ENCODE measurements around the gene SOBP. TPM values are rescaled to one million over a fixed set of nuclear protein-coding genes. Genes with fewer than 3 reads are reported as not detected.
A peak's percentile ranks its signal among the peaks of the same experiment; 100 is the strongest.

SOBP gene
- total and polyA plus RNA-seq, 2 donors (not counting 1 experiment from before 2014, with no cell fraction given): 0.82 to 1.5 TPM

DNA sequence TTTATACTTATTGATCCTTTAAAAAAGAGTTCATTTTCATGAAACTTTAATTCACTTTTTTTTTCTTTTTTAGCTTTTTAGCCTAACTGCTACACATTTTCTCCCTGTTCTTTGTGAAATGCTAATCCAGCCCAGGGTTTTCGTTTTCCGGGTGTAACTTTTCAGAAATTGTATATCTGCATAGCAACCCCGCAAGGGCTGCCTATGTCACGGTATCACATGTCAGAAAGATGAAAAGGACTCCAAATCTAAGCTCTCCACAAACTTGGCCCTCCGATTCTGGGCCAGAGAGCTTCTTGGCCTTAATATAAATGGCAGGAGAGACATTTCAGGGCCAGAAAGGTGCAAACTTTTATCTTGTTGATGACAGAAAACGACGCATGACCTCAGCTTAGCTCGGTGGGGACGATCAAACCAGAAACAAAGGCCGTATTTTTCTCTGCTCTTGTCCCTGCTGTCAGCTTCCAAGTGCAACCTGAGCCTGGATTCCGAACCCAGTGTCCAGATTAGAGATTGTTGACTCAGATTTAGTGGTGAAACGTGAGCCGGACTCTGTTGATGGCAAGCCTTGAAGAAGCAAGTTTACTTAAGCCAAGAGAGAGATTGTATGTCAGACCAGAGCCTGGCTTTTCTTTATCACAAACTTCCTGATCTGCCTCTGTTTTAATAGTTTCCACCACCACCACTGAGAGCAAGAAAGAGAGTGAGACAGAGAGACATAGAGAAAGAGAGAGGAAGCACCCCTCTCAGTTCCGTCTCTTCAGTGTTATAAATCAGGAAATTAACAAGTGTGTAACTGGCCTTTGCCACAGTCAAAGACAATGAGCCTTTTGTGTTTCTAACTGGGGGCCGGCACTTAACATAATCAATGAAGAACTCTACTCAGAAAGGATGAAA, 176.4 kb downstream of the SOBP start:
- TF ChIP-seq, protein P1, sequence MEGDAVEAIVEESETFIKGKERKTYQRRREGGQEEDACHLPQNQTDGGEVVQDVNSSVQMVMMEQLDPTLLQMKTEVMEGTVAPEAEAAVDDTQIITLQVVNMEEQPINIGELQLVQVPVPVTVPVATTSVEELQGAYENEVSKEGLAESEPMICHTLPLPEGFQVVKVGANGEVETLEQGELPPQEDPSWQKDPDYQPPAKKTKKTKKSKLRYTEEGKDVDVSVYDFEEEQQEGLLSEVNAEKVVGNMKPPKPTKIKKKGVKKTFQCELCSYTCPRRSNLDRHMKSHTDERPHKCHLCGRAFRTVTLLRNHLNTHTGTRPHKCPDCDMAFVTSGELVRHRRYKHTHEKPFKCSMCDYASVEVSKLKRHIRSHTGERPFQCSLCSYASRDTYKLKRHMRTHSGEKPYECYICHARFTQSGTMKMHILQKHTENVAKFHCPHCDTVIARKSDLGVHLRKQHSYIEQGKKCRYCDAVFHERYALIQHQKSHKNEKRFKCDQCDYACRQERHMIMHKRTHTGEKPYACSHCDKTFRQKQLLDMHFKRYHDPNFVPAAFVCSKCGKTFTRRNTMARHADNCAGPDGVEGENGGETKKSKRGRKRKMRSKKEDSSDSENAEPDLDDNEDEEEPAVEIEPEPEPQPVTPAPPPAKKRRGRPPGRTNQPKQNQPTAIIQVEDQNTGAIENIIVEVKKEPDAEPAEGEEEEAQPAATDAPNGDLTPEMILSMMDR (IDR thresholded peaks at IDR 0.05): no peak
- TF ChIP-seq EZH2 (IDR thresholded peaks at IDR 0.05; ENCODE audit: borderline replicate concordance, insufficient read depth, low read depth, low read length, poor library complexity, severe bottlenecking): no peak
- 94% methylated on average over 13 of the region's 15 CpGs for WGBS (ENCODE audit: insufficient coverage)

More for the DNA sequence above, 176.4 kb downstream of the SOBP start:
- Histone ChIP-seq H3K27me3 (replicated peaks in 1 of 4; ENCODE audit: control extremely low read depth in 1 of 4, control insufficient read depth in 3 of 4, insufficient read depth in 4 of 4, low read length in 3 of 4) (no peaks in the 10 kb centered on the region), H3K9ac (ENCODE audit: low read length) (no peak overlapping the region), H4K20me1 (ENCODE audit: control insufficient read depth, insufficient read depth, low read length, poor library complexity, severe bottlenecking) (no peaks in the 10 kb centered on the region), H3K4me1 (ENCODE audit: control insufficient read depth in 2 of 2, insufficient read depth in 2 of 2, low read length in 2 of 2) (peaks cover 52 to 56% of the 10 kb centered on the region in 2 donors), H2AFZ (ENCODE audit: insufficient read depth, low read depth, low read length, poor library complexity, severe bottlenecking) (peak overlapping the region; percentile 34), H3K4me2 (replicated peaks; ENCODE audit: low read depth, low read length, poor library complexity, severe bottlenecking) (peak overlapping the region; percentile 18), H3K79me2 (ENCODE audit: control insufficient read depth, insufficient read depth, low read length) (no peaks in the 10 kb centered on the region), H3K9me3 (ENCODE audit: control extremely low read depth in 1 of 3, control insufficient read depth in 2 of 3, insufficient read depth in 1 of 3, low read length in 2 of 3) (peaks cover 0 to 9% (median 0%) of the 10 kb centered on the region in 3 donors), H3K36me3 (replicated peaks in 1 of 2; ENCODE audit: control extremely low read depth in 1 of 2, control insufficient read depth in 1 of 2, extremely low read depth in 1 of 2, insufficient read depth in 2 of 2, low read length in 1 of 2) (no peaks in the 10 kb centered on the region), H3K27ac (ENCODE audit: low read length in 2 of 2) (no peak overlapping the region), H3K4me3 (ENCODE audit: control extremely low read depth in 1 of 5, extremely low read depth in 1 of 5, insufficient read depth in 1 of 5, low read depth in 2 of 5, low read length in 4 of 5) (no peak overlapping the region)
- intact Hi-C loops (cut with micrococcal nuclease): no loop called here
- ChIA-PET POLR2A (no interaction called here), CTCF (interaction anchor here (0.9 to 1.8 kb wide), 3 partner anchors 9 to 349 kb away, joined by 4 to 10 read pairs (median 5); no protein-coding TSS in a partner anchor)
- peaks cover 55% of the 10 kb centered on the region for H3K4me1 Mint-ChIP-seq
- ATAC-seq (ENCODE audit: low read depth) (no peak), DNase-seq (no peak)
- H3K4me3 Mint-ChIP-seq: no peak overlapping the region
- no peaks in the 10 kb centered on the region for H3K9me3 Mint-ChIP-seq (ENCODE audit: insufficient read depth)
- no peak overlapping the region for H3K27ac Mint-ChIP-seq
- no peaks in the 10 kb centered on the region for H3K27me3 Mint-ChIP-seq
